Stimulated activated CD8-positive, alpha-beta memory T cell treated with anti-CD3 and anti-CD28 coated beads, Interleukin-12 subunit alpha, Interleukin-12 subunit beta, amount 100 ng/mL, for 24 hours (primary cell): ENCODE results near the gene OTUD3.

Experiments used
- DNase-seq: peaks from one replicate; pipeline ENCODE4 v3.0.0-alpha.2; 2020; ENCODE audit errors: extremely low read depth

Gene OTUD3

DNA sequence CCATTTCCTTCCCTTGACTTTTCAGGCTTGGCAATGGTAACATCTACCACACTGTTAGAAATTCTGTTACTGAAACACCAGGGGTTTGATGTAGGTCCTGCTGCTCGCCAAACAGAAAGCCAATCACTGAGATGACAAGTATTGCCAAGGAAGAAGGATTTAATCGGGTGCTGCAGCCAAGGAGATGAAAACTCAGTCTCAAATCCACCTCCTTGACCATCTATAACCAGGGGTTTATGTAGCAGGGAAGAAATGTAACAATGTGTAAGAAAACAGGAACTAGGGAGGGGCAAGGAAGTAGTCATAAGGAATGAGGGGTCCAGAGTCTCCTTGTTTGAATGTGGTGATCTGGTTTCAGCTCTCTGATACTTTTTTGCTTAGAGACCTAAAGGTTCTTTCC lies 71.9 kb downstream of the OTUD3 start:
- DNase-seq: no peak

DNA sequence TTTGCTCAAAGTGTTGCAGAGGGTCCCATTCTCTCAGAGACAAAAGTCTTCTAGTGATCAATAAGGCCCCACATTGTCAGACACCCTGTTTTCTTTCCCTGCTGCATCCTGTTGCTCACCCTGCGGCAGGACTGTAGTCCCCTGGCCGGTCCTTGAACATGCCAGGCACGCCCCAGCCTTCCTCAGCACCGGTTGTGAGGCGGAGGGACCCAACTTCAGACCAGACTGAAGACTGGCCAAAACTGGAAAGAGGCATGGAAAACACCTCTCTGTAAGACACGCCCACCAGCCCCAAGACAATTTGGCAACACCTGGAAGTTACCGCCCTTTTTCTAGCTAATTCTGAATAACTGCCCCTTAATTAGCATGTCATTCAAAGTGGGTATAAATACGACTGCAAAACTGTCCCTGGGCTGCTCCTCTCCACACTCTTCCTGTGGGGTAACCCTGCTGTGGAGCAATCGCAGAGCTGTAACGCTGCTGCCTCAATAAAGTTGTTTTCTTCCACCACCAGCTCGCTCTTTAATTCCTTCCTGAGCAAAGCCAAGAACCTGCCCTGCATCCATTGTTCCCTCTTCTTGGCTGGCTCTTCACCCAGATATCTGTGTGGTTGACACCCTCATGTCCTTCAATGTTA lies 73.5 kb downstream of the OTUD3 start:
- no peak for DNase-seq

DNA sequence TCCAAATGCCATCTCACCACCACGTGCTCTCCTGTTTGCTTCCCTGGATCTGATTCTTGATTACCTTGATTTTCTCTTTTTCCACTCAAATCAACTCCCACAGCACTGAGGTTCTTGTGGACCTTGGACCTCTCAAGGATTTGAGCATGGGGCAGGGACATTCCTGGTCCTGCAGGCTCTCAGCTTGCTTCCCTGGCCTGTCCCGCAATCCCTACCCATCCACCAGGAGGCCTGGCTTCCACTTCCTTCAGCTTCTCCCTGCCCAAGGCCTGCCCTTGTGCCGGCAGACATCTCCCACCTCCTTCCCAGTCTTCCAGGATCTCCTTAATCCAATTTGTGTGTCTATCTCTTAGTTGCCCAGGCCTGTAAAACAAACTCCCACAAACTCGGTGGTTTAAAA lies 75.6 kb downstream of the OTUD3 start:
- no peak for DNase-seq

DNA sequence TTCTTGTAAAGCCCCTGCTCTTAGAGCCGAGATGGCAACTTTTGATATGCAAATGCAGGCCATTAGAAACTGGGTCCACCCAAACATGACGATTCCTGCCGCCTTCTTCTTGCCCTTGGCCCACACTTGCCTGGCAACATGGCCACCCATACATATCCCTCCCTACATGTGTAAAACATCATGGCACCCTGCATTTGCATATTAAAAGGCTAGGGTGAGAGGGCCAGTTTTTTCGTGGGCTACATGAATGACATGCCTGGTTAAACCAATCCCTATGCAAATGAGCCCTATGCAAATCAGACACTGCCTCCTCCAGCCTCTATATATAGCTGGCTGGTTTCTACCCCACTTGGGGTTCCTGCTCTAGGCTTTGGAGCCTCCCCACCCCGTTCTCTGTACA lies 78.4 kb downstream of the OTUD3 start:
- DNase-seq: no peak
